Measurements from ENCODE around the gene KLF7. TPM values are rescaled to one million over a fixed set of nuclear protein-coding genes. Genes with fewer than 3 reads are reported as not detected.

KLF7 gene
- total and polyA plus RNA-seq, 9 donors: 9.5 to 68.1 (median 31.8) TPM

GRCh38 chr2:207108440-207108839, 57.3 kb downstream of the KLF7 start:
- Histone ChIP-seq H3K4me3 (no peak overlapping the region), H3K36me3 (no peaks in the 10 kb centered on the region), H3K27ac (no peak overlapping the region), H3K27me3 (no peaks in the 10 kb centered on the region), H3K4me1 (ENCODE audit: insufficient read depth) (peaks cover 3% of the 10 kb centered on the region), H3K9me3 (no peaks in the 10 kb centered on the region)
- DNase-seq: no peak
- TF ChIP-seq CTCF (IDR thresholded peaks at IDR 0.05): no peak
- TF ChIP-seq EP300 (IDR thresholded peaks at IDR 0.05): no peak
- TF ChIP-seq POLR2A (IDR thresholded peaks at IDR 0.05): no peak
- intact Hi-C loops (cut with DNase I): no loop called here
- WGBS, 3 donors: 25 to 40% (median 29%) methylated on average over 1 of the region's 1 CpG

GRCh38 chr2:207107551-207107950, 58.2 kb downstream of the KLF7 start:
- H3K4me3 ChIP-seq: no peak overlapping the region
- TF ChIP-seq EP300 (IDR thresholded peaks at IDR 0.05) (no peak), POLR2A (IDR thresholded peaks at IDR 0.05) (no peak), CTCF (IDR thresholded peaks at IDR 0.05) (no peak)
- no peaks in the 10 kb centered on the region for H3K36me3 ChIP-seq
- H3K27me3 ChIP-seq: no peaks in the 10 kb centered on the region
- H3K4me1 ChIP-seq (ENCODE audit: insufficient read depth): peaks cover 3% of the 10 kb centered on the region
- intact Hi-C loops (cut with DNase I): no loop called here
- WGBS, 3 donors: 88 to 90% (median 88%) methylated on average over 12 of the region's 12 CpGs
- no peak overlapping the region for H3K27ac ChIP-seq
- DNase-seq: no peak
- no peaks in the 10 kb centered on the region for H3K9me3 ChIP-seq

- H3K9me3 ChIP-seq: no peaks in the 10 kb centered on the region
- H3K36me3 ChIP-seq: no peaks in the 10 kb centered on the region
- intact Hi-C loops (cut with DNase I): no loop called here
- no peak for DNase-seq
- no peak overlapping the region for H3K27ac ChIP-seq
- 79 to 96% (median 91%) methylated on average over 5 of the region's 5 CpGs for WGBS, 3 donors
- no peak overlapping the region for H3K4me3 ChIP-seq
- TF ChIP-seq CTCF (IDR thresholded peaks at IDR 0.05) (no peak), EP300 (IDR thresholded peaks at IDR 0.05) (no peak), POLR2A (IDR thresholded peaks at IDR 0.05) (no peak)
- H3K4me1 ChIP-seq (ENCODE audit: insufficient read depth): peaks cover 3% of the 10 kb centered on the region
- no peaks in the 10 kb centered on the region for H3K27me3 ChIP-seq
Measured at GRCh38 chr2:207107131-207107530, 58.6 kb downstream of the KLF7 start.

- Histone ChIP-seq H3K27me3 (no peaks in the 10 kb centered on the region), H3K9me3 (no peaks in the 10 kb centered on the region), H3K27ac (no peak overlapping the region), H3K36me3 (no peaks in the 10 kb centered on the region), H3K4me3 (no peak overlapping the region), H3K4me1 (ENCODE audit: insufficient read depth) (peaks cover 3% of the 10 kb centered on the region)
- DNase-seq: no peak
- WGBS, 3 donors: 96 to 100% (median 100%) methylated on average over 2 of the region's 2 CpGs
- intact Hi-C loops (cut with DNase I): no loop called here
- TF ChIP-seq CTCF (IDR thresholded peaks at IDR 0.05) (no peak), POLR2A (IDR thresholded peaks at IDR 0.05) (no peak), EP300 (IDR thresholded peaks at IDR 0.05) (no peak)
Measured at GRCh38 chr2:207103132-207103531, 62.6 kb downstream of the KLF7 start.

- intact Hi-C loops (cut with DNase I): no loop called here
- Histone ChIP-seq H3K27ac (no peak overlapping the region), H3K9me3 (no peaks in the 10 kb centered on the region), H3K27me3 (no peaks in the 10 kb centered on the region), H3K4me1 (ENCODE audit: insufficient read depth) (peaks cover 3% of the 10 kb centered on the region), H3K36me3 (no peaks in the 10 kb centered on the region), H3K4me3 (no peak overlapping the region)
- TF ChIP-seq EP300 (IDR thresholded peaks at IDR 0.05) (no peak), POLR2A (IDR thresholded peaks at IDR 0.05) (no peak), CTCF (IDR thresholded peaks at IDR 0.05) (no peak)
- no peak for DNase-seq
- 70 to 81% (median 81%) methylated on average over 1 of the region's 1 CpG for WGBS, 3 donors
Measured at GRCh38 chr2:207101984-207102383, 63.8 kb downstream of the KLF7 start.
